K562 (cell line): ENCODE results near the gene INPP5E. TPM values are rescaled to one million over a fixed set of nuclear protein-coding genes. Genes with fewer than 3 reads are reported as not detected.
A peak's percentile ranks its signal among the peaks of the same experiment; 100 is the strongest.

Source experiments
- CBX1 ChIP-seq: sonication (generic); IDR thresholded peaks from 2 replicates; pipeline ENCODE4 v1.6.1; 2016; ENCODE audit warnings: antibody characterized with exemption, low read depth, mild to moderate bottlenecking
- CTCF ChIP-seq, 3 experiments: IDR thresholded peaks in 2 of 3; conservative IDR thresholded peaks in 1 of 3; 2 replicates each; pipeline ENCODE4 v1.5.1; 2011 to 2012; ENCODE audit warnings: low read length in 3 of 3, mild to moderate bottlenecking in 3 of 3, control low read depth in 2 of 3, improper control_type of control experiment in 1 of 3, inconsistent platforms in 1 of 3, low read depth in 1 of 3, mixed read lengths in 1 of 3, moderate library complexity in 1 of 3; ENCODE audit not compliant: insufficient read depth in 2 of 3
- ETV1 ChIP-seq: fragments of 450-650 bp; conservative IDR thresholded peaks from 2 replicates; pipeline ENCODE4 v1.6.1; 2016; ENCODE audit warnings: missing genetic modification characterization, control low read depth, low read depth, missing compliant biosample characterization
- HES1 ChIP-seq: fragments of 450-650 bp; IDR thresholded peaks from 2 replicates; pipeline ENCODE4 v1.6.1; 2016; ENCODE audit warnings: low read depth, mild to moderate bottlenecking, moderate library complexity
- HMGXB4 ChIP-seq: sonication (generic); formaldehyde crosslinking; IDR thresholded peaks from 2 replicates; pipeline ENCODE4 v1.8.1; 2023; ENCODE audit warnings: mild to moderate bottlenecking, missing genetic modification reagents
- HNRNPL ChIP-seq: fragments of 200-400 bp; formaldehyde crosslinking; IDR thresholded peaks from 2 replicates; pipeline ENCODE4 v1.6.1; 2017; ENCODE audit warnings: low read depth, mild to moderate bottlenecking, low read length
- MAZ ChIP-seq, 2 experiments: fragments of 450-650 bp in 1 of 2; sonication (generic) in 1 of 2; formaldehyde crosslinking; IDR thresholded peaks in 1 of 2; conservative IDR thresholded peaks in 1 of 2; 2 replicates each; pipeline versions ENCODE4 v1.4.0 to v1.5.0; 2020; ENCODE audit warnings: mild to moderate bottlenecking in 1 of 2, missing genetic modification reagents in 1 of 2
- MTA3 ChIP-seq: fragments of 450-650 bp; formaldehyde crosslinking; IDR thresholded peaks from 2 replicates; pipeline ENCODE4 v1.6.1; 2017; ENCODE audit warnings: mild to moderate bottlenecking, borderline replicate concordance
- PML ChIP-seq: IDR thresholded peaks from 2 replicates; pipeline ENCODE4 v1.6.1; 2012; ENCODE audit warnings: low read length, inconsistent platforms
- TAF15 ChIP-seq: fragments of 200-400 bp; formaldehyde crosslinking; IDR thresholded peaks from 2 replicates; pipeline ENCODE4 v1.6.1; 2017; ENCODE audit warnings: mild to moderate bottlenecking, low read depth, low read length, moderate library complexity
- TARDBP ChIP-seq: fragments of 450-650 bp; IDR thresholded peaks from 2 replicates; pipeline ENCODE4 v1.6.1; 2016
- THAP12 ChIP-seq: fragments of 250-450 bp; sonication (Bioruptor Pico); IDR thresholded peaks from 2 replicates; pipeline ENCODE4 v1.9.0; 2021; ENCODE audit warnings: mild to moderate bottlenecking, inconsistent platforms
- U2AF1 ChIP-seq: fragments of 200-400 bp; formaldehyde crosslinking; optimal IDR thresholded peaks from 2 replicates; pipeline ENCODE3; 2017; ENCODE audit warnings: mild to moderate bottlenecking, low read depth, low read length, moderate library complexity
- ZNF57 ChIP-seq: fragments of 450-650 bp; formaldehyde crosslinking; IDR thresholded peaks from 2 replicates; pipeline ENCODE4 v1.4.0; 2020; ENCODE audit warnings: mild to moderate bottlenecking, moderate library complexity
- ZNF583 ChIP-seq: fragments of 250-450 bp; sonication (Bioruptor Pico); IDR thresholded peaks from 2 replicates; pipeline ENCODE4 v1.4.0; 2020
- ZNF696 ChIP-seq: fragments of 250-450 bp; sonication (Bioruptor Pico); conservative IDR thresholded peaks from 2 replicates; pipeline ENCODE4 v1.4.0; 2020; ENCODE audit warnings: mild to moderate bottlenecking, moderate library complexity
- polyA plus RNA-seq, 8 experiments: library from polyadenylated mRNA; depleted of rRNA in 4 of 8; stranded (reverse) in 5 of 8; unstranded in 3 of 8; fragments of >200 nt; fragmentation: Nextera tagmentation in 2 of 8; fragmentation: Illumina TruSeq in 1 of 8; extraction: Ambion mirVana in 2 of 8; extraction: Trizol in 1 of 8; gene quantifications; 2 replicates each; pipeline versions ENCODE4 v1.2.1 to v1.2.3, GENCODE V29; 2011 to 2014; ENCODE audit warnings: inconsistent platforms in 1 of 8, missing spikeins in 1 of 8
- total RNA-seq, 7 experiments: library from RNA; depleted of rRNA in 6 of 7; stranded (reverse); fragments of >200 nt in 6 of 7; fragmentation: Illumina TruSeq in 2 of 7; extraction: Trizol in 2 of 7; gene quantifications; 2 replicates each; pipeline versions ENCODE4 v1.2.1 to v1.2.3, GENCODE V29; 2011 to 2021; ENCODE audit warnings: low replicate concordance in 1 of 7
- TF ChIP-seq, protein P1 (sequence below): sonication (generic); formaldehyde crosslinking; IDR thresholded peaks from 2 replicates; pipeline ENCODE4 v1.8.1; 2022; ENCODE audit warnings: missing genetic modification reagents

The INPP5E gene
- total and polyA plus RNA-seq, 9 of the 15 experiments (the other 6 are each of a cell fraction or from before 2014, with no cell fraction given) = 0.38 to 17.4 (median 4.9) TPM

DNA sequence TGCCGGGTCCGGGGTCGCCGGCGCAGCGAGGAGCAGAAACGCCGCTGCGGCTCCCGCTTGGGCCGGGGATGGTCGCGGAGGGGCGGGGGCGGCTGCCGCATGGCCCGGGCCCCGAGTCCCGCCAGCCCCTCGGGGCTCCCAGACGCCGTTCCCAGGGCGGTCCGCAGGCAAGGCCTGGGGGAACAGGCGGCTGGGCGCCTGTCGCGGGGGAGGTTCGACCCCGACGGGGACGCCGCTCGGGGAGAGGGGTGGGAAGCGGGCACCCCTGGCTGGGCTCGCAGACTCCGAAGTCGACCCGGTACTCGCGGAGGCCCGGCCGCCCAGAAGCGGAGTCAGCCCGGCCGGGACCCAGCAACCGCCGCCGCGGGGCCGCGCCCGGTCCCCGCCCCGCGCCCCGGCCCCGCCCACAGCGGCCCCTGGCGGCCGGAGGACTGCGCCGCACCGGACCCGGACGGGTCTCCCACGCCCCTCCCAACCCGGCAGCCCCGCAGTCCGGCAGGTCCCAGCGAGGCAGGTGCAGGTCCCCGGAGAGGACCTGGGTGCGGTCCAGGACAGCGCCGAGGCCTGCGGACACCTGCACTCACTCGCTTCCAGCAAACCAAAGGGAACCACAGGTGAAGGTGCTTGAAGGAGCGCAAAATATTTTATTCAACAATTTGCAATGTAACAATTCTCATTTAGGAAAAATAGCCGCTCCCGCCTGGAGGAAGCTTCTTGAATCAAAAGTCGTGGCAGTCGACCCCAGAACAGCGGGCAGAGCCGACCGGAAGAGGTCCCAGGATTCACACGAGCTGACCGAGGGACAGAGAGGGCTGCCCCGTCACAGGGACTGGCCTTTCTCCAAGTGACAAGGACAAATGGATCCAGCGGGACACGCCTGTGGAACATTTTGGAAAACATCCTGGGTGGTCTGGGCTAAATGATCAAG lies at the start of gene INPP5E (continued):
- TF ChIP-seq HES1 = no peak
- TF ChIP-seq ZNF583 = no peak
- TF ChIP-seq HMGXB4 (CRISPR knock-in tag) = no peak; the same call in 1 of the 2 replicates
- TF ChIP-seq ETV1 (tag) = no peak
- 0 out of 4 replicates have a peak, but pooled peaks have one; percentile 7 to 52 for TF ChIP-seq MAZ (CRISPR knock-in tag; conservative IDR thresholded peaks at IDR 0.05 in 1 of 2, IDR thresholded peaks at IDR 0.05 in 1 of 2)
- peak; percentile 70 for TF ChIP-seq U2AF1
- peak; percentile 10; the same call in 1 of the 2 replicates for TF ChIP-seq MTA3
- TF ChIP-seq, protein P1, sequence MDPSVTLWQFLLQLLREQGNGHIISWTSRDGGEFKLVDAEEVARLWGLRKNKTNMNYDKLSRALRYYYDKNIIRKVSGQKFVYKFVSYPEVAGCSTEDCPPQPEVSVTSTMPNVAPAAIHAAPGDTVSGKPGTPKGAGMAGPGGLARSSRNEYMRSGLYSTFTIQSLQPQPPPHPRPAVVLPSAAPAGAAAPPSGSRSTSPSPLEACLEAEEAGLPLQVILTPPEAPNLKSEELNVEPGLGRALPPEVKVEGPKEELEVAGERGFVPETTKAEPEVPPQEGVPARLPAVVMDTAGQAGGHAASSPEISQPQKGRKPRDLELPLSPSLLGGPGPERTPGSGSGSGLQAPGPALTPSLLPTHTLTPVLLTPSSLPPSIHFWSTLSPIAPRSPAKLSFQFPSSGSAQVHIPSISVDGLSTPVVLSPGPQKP (CRISPR knock-in tag) = no peak
- TF ChIP-seq CTCF (IDR thresholded peaks at IDR 0.05 in 2 of 3, conservative IDR thresholded peaks at IDR 0.05 in 1 of 3; ENCODE audit: insufficient read depth in 2 of 3, low read depth in 1 of 3, low read length in 3 of 3) = peak; percentile 50 to 68 (median 55); a peak in 4 of 6 replicates
- TF ChIP-seq TAF15 = no peak
- TF ChIP-seq CBX1 = peak; percentile 43; the same call in 1 of the 2 replicates
- no peak for TF ChIP-seq TARDBP
- peak; percentile 99 for TF ChIP-seq THAP12 (CRISPR knock-in tag)
- no peak for TF ChIP-seq PML
- no peak for TF ChIP-seq ZNF696 (CRISPR knock-in tag)
- no peak for TF ChIP-seq ZNF57 (CRISPR knock-in tag)
- TF ChIP-seq HNRNPL = no peak
